ENCODE results near the gene DNAH6.

DNAH6 gene

DNA sequence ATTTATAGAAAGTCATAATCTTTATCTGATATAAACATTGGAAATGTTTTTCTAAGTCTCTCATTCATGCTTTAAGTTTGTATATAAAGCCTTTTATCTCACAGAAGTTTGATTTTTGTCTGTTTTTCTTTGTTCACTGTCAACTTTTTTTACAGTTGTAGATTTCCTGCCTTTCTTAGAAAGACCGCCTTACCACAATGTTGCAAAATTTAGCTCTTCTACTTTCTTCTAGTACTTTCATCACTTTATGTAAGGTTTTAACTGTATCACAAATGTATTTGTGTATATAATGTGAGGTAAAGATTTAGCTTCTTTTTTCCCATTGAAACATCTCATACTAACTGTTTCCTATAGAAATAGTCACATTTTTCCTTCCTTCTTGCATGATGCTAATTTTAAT lies 136.1 kb downstream of the DNAH6 start:
- TF ChIP-seq GATA1 (IDR thresholded peaks at IDR 0.05; ENCODE audit: low read depth, low read length) (no peak), POLR2A (IDR thresholded peaks at IDR 0.05; ENCODE audit: low read length) (no peak)
- DNase-seq = no peak

DNA sequence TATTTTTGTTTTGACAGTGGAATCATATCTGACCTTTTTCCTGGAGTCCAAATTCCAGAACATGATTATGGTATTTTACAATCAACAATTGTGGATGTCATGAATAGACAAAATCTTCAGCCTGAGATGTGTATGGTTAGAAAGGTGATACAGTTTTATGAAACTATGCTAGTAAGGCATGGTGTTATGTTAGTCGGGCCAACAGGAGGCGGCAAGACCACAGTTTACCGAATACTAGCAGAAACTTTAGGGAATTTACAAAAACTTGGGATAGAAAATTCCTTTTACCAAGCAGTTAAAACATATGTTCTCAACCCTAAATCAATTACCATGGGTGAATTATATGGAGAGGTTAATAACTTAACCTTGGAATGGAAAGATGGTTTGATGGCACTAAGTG lies 137.0 kb downstream of the DNAH6 start:
- TF ChIP-seq POLR2A (IDR thresholded peaks at IDR 0.05; ENCODE audit: low read length) (no peak), GATA1 (IDR thresholded peaks at IDR 0.05; ENCODE audit: low read depth, low read length) (no peak)
- DNase-seq = no peak

GRCh38 chr2:84654414-84654813 lies 138.1 kb downstream of the DNAH6 start:
- TF ChIP-seq GATA1 (IDR thresholded peaks at IDR 0.05; ENCODE audit: low read depth, low read length) (no peak), POLR2A (IDR thresholded peaks at IDR 0.05; ENCODE audit: low read length) (no peak)
- no peak for DNase-seq

- no peak for DNase-seq
- TF ChIP-seq GATA1 (IDR thresholded peaks at IDR 0.05; ENCODE audit: low read depth, low read length) (no peak), POLR2A (IDR thresholded peaks at IDR 0.05; ENCODE audit: low read length) (no peak)
These were observed 152.8 kb downstream of the DNAH6 start for GRCh38 chr2:84669122-84669521.

GRCh38 chr2:84674099-84674498 lies 157.8 kb downstream of the DNAH6 start:
- TF ChIP-seq GATA1 (IDR thresholded peaks at IDR 0.05; ENCODE audit: low read depth, low read length) = no peak
- TF ChIP-seq POLR2A (IDR thresholded peaks at IDR 0.05; ENCODE audit: low read length) = no peak
- DNase-seq = no peak

DNA sequence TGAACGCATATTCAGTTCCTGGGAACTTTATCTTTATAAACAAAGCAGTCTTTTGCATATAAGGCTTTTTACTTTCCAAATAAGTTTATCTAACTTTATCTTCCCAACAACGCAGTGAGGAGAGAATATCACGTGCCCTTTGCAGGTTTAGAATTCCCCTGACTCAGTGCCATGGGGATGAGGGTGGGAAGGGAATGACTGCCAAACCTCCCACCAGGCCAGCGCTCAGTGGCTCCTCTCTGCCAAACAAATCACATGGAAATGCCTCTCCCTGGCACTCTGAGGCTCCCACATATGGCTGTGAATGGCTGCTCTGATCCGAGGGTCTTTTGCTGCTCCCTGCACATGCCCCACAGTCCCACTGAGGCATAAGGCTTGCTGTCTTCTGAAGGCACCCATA lies 158.3 kb downstream of the DNAH6 start:
- TF ChIP-seq POLR2A (IDR thresholded peaks at IDR 0.05; ENCODE audit: low read length) (no peak), GATA1 (IDR thresholded peaks at IDR 0.05; ENCODE audit: low read depth, low read length) (no peak)
- no peak for DNase-seq

DNA sequence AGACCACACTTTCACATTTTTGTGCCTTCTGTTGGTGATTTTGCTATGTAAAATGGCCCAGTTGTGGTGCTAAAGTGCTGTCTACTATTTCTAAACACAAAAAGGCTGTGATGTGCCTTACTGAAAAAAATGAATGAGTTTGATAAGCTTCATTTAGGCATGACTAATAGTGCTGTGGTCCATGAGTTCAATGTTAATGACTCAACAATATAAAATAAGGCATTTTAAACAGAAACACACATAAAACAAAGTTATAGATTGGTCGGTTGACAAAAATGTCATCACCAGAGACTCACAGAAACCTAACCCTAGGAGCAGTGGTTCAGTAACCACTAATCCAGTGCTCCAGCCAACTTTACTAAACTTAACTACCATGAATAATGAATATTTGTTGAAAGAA lies 160.0 kb downstream of the DNAH6 start:
- TF ChIP-seq POLR2A (IDR thresholded peaks at IDR 0.05; ENCODE audit: low read length) (no peak), GATA1 (IDR thresholded peaks at IDR 0.05; ENCODE audit: low read depth, low read length) (no peak)
- DNase-seq = no peak

- TF ChIP-seq GATA1 (IDR thresholded peaks at IDR 0.05; ENCODE audit: low read depth, low read length) (no peak), POLR2A (IDR thresholded peaks at IDR 0.05; ENCODE audit: low read length) (no peak)
- no peak for DNase-seq
These were observed 161.9 kb downstream of the DNAH6 start for GRCh38 chr2:84678214-84678613.

DNA sequence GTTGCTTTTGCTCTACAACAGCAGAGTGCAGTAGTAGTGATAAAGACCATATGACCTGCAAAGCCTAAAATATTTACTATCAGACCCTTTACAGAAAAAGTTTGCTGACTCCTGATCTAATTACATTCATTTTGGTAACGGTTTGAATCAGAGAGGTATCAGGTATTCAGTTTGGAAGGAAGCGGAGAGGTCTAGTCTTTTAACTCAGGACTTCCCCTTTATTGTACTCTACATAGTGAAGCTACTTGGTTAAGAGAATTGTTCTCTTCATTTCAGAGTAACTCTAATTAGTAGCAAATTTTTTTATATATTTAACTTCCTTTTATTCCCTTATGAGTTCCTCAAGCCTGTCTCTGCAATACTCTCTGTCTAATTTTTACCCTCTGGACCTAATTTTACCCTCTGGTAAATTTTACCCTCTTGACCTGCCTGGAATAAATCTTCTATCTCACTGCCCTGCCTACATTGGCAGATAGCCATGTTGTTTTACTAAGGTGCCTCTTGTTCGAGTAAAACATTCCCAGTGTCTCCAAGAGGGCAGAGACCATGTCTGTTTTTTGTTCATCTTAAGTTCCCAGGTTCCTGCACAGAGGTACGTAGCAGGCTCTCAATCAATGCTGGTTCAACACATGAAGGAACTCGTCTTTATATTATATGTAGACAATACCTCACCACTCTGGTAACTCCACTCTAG lies 170.6 kb downstream of the DNAH6 start:
- no peak for TF ChIP-seq POLR2A (IDR thresholded peaks at IDR 0.05; ENCODE audit: low read length)
- no peak for TF ChIP-seq GATA1 (IDR thresholded peaks at IDR 0.05; ENCODE audit: low read depth, low read length)
- DNase-seq = no peak

DNA sequence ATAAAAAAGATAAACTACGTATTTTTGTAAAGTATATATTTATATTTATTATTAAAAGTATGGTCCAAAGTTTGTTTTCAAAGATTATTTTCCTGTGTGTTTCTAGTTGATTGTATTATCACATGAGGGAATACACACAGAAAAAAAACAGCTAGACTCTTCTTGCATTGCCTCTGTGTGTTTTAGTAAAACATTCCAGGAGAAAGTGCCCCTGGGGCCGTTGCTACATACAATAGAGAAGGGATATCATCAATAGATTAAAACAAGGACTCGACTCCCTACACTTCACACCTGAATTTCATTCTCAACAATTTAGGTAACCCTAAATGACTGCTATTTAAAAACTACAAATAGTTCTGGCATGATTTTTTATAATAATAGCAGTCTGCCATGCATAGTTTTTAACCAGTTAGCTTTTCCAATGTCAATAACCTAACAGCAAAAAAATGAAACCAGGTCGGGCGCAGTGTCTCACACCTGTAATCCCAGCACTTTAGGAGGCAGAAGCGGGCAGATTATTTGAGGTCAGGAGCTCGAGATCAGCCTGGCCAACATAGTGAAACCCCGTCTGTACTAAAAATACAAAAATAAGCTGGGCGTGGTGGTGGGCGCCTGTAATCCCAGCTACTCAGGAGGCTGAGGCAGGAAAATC lies 171.3 kb downstream of the DNAH6 start:
- no peak for TF ChIP-seq POLR2A (IDR thresholded peaks at IDR 0.05; ENCODE audit: low read length)
- no peak for TF ChIP-seq GATA1 (IDR thresholded peaks at IDR 0.05; ENCODE audit: low read depth, low read length)
- no peak for DNase-seq

DNA sequence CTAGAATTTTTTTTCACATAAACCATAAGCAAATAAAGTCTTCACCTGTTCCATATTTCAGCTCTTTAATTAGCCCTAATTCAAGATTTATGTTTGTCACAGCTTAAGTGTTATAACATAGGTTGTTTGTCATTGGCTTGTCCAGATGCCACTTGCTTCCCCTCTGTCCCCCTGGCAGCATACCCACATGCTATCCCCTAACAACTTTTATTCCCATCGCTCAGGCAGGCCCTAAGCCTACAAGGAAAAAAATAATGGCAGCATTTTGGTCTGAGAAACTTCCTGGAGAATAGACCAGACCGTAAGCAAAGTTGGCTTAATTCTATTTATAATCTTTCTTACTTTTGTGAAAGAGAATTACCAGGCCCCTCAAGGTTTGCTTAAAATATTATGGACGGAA lies 173.9 kb downstream of the DNAH6 start:
- DNase-seq = no peak

GRCh38 chr2:84694088-84694622 lies 177.9 kb downstream of the DNAH6 start:
- no peak for TF ChIP-seq POLR2A (IDR thresholded peaks at IDR 0.05; ENCODE audit: low read length)
- no peak for DNase-seq

More for the DNA sequence above, 173.9 kb downstream of the DNAH6 start:
- TF ChIP-seq POLR2A (IDR thresholded peaks at IDR 0.05; ENCODE audit: low read length) = no peak
- TF ChIP-seq GATA1 (IDR thresholded peaks at IDR 0.05; ENCODE audit: low read depth, low read length) = no peak

- TF ChIP-seq GATA1 (IDR thresholded peaks at IDR 0.05; ENCODE audit: low read depth, low read length) = no peak
- TF ChIP-seq POLR2A (IDR thresholded peaks at IDR 0.05; ENCODE audit: low read length) = no peak
- DNase-seq = no peak
These were observed 181.6 kb downstream of the DNAH6 start for GRCh38 chr2:84697895-84698294.

GRCh38 chr2:84700006-84700405 lies 183.7 kb downstream of the DNAH6 start:
- DNase-seq = no peak
- TF ChIP-seq GATA1 (IDR thresholded peaks at IDR 0.05; ENCODE audit: low read depth, low read length) = no peak
- TF ChIP-seq POLR2A (IDR thresholded peaks at IDR 0.05; ENCODE audit: low read length) = no peak

DNA sequence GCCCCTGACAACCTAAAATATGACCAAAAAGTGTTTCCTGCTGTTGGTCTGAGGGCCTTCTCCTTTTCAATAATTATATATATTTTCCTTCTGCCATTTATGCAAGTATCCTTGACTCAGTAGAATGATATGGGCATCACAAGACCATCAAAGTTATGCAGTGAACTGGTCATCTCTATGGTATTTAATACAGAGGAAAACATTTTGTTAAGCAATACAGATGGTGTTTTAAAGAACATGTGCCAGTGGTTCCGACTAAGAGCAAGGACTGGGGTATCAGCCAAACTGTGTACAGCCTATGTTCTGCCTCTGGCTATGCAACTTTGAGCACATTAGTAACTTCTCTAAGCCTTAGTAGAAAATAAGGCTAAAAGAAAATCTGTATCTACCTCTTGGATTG lies 185.6 kb downstream of the DNAH6 start:
- no peak for TF ChIP-seq GATA1 (IDR thresholded peaks at IDR 0.05; ENCODE audit: low read depth, low read length)
- TF ChIP-seq POLR2A (IDR thresholded peaks at IDR 0.05; ENCODE audit: low read length) = no peak
- no peak for DNase-seq

Measured in erythroblast (primary cell).